ENCODE results near the gene ZNF362. TPM values are rescaled to one million over a fixed set of nuclear protein-coding genes. Genes with fewer than 3 reads are reported as not detected.

Gene ZNF362
- total RNA-seq, 1 donor from 2014 or later: 7.3 TPM

DNA sequence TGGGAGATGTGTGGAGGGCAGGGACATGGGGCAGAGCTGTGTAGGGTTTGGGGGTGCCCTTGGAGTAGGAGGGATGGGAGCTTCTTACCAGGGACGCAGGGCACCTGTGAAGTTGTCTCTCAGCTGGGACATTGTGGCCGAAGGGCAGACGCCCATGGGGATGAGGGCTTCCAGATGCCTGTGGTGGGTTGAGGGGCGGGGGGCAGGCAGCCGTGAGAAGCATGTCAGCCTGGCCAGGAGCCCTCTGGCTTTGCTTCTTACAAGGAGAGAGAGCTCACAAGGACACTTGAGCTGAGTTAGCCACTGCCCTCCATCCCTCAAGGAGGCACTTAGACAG is 56.1 kb downstream of the ZNF362 start:
- Histone ChIP-seq H3K36me3 (ENCODE audit: control insufficient read depth in 3 of 3, insufficient read depth in 3 of 3, low read length in 3 of 3) (no peaks in the 10 kb centered on the region), H3K27ac (ENCODE audit: low read depth, low read length) (no peak overlapping the region), H3K4me3 (ENCODE audit: low read length in 3 of 3) (no peak overlapping the region), H3K27me3 (ENCODE audit: control insufficient read depth in 3 of 3, insufficient read depth in 3 of 3, low read length in 3 of 3) (no peaks in the 10 kb centered on the region), H3K9ac (ENCODE audit: low read depth in 1 of 3, low read length in 3 of 3) (no peak overlapping the region), H3K9me3 (ENCODE audit: control insufficient read depth in 3 of 3, low read length in 3 of 3) (no peaks in the 10 kb centered on the region), H3K4me1 (ENCODE audit: control insufficient read depth in 3 of 3, insufficient read depth in 3 of 3, low read length in 3 of 3) (no peaks in the 10 kb centered on the region)

DNA sequence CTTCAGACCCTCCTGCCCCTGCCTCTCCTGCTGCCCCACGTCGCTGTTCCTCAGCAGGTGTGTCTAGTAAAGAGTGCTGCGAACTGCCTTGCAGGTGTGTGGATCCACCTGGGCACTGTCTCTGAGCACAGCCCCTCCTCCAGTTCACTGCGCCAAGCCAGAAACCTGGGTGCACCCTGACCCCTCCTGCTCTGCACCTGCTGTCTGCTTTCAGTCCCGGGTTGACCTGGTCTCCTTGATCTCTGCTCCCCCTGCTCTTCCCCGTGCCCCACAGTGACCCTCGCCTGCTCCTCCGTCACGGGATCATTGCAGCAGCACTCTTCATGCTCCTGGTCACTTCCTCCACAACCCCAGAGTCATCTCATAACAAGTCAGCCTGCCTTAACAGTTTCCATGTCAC is 58.1 kb downstream of the ZNF362 start:
- no peak overlapping the region for H3K9ac ChIP-seq (ENCODE audit: low read depth in 1 of 3, low read length in 3 of 3)
- H3K4me3 ChIP-seq (ENCODE audit: low read length in 3 of 3): no peak overlapping the region
- no peaks in the 10 kb centered on the region for H3K36me3 ChIP-seq (ENCODE audit: control insufficient read depth in 3 of 3, insufficient read depth in 3 of 3, low read length in 3 of 3)
- no peaks in the 10 kb centered on the region for H3K4me1 ChIP-seq (ENCODE audit: control insufficient read depth in 3 of 3, insufficient read depth in 3 of 3, low read length in 3 of 3)
- no peaks in the 10 kb centered on the region for H3K9me3 ChIP-seq (ENCODE audit: control insufficient read depth in 3 of 3, low read length in 3 of 3)
- no peaks in the 10 kb centered on the region for H3K27me3 ChIP-seq (ENCODE audit: control insufficient read depth in 3 of 3, insufficient read depth in 3 of 3, low read length in 3 of 3)
- no peak overlapping the region for H3K27ac ChIP-seq (ENCODE audit: low read depth, low read length)

DNA sequence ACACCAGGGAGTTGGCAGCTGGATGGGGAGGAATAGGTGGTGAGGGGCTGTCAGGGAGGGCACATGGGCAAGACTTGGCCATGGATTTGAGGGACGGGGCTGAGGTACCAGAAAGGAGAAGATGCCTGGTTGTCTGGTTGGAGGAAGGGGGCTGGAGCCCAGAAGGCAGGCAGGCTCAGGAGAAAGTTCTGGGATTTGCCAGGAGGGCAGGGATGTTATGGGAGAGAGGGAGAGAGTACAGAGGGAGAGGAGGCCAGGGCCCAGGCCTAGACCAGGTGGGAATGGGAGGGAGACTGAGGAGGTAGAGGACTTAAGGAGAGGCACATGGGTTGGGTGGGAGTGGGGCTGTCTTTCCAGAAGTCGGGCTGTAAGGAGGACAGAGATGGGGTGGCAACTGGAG is 60.3 kb downstream of the ZNF362 start:
- no peaks in the 10 kb centered on the region for H3K27me3 ChIP-seq (ENCODE audit: control insufficient read depth in 3 of 3, insufficient read depth in 3 of 3, low read length in 3 of 3)
- H3K27ac ChIP-seq (ENCODE audit: low read depth, low read length): no peak overlapping the region
- no peak overlapping the region for H3K4me3 ChIP-seq (ENCODE audit: low read length in 3 of 3)
- no peaks in the 10 kb centered on the region for H3K9me3 ChIP-seq (ENCODE audit: control insufficient read depth in 3 of 3, low read length in 3 of 3)
- H3K4me1 ChIP-seq (ENCODE audit: control insufficient read depth in 3 of 3, insufficient read depth in 3 of 3, low read length in 3 of 3): no peaks in the 10 kb centered on the region
- H3K36me3 ChIP-seq (ENCODE audit: control insufficient read depth in 3 of 3, insufficient read depth in 3 of 3, low read length in 3 of 3): peaks cover 0 to 3% (median 0%) of the 10 kb centered on the region in 3 donors
- no peak overlapping the region for H3K9ac ChIP-seq (ENCODE audit: low read depth in 1 of 3, low read length in 3 of 3)

DNA sequence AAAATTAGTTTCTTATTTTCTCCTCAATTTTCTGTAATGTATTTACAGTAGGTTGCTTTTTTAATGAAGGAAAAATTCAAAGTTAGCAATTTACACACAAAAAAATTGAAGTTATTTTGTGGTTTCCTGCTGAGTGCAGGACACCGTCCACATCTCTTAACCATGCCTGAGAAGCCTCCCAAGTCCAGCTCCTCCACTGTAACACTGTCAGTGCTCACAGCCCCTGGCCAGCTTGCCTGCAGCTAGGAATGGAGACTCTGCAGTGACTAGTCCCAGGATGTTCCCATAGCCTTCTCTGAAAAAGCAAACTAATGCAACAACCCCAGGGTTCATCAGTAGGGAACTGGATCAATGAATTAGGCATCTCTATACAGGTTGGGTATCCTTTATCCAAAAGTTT is 61.1 kb downstream of the ZNF362 start:
- H3K9ac ChIP-seq (ENCODE audit: low read depth in 1 of 3, low read length in 3 of 3): no peak overlapping the region
- no peaks in the 10 kb centered on the region for H3K4me1 ChIP-seq (ENCODE audit: control insufficient read depth in 3 of 3, insufficient read depth in 3 of 3, low read length in 3 of 3)
- H3K27me3 ChIP-seq (ENCODE audit: control insufficient read depth in 3 of 3, insufficient read depth in 3 of 3, low read length in 3 of 3): no peaks in the 10 kb centered on the region
- no peaks in the 10 kb centered on the region for H3K9me3 ChIP-seq (ENCODE audit: control insufficient read depth in 3 of 3, low read length in 3 of 3)
- peaks cover 0 to 3% (median 0%) of the 10 kb centered on the region in 3 donors for H3K36me3 ChIP-seq (ENCODE audit: control insufficient read depth in 3 of 3, insufficient read depth in 3 of 3, low read length in 3 of 3)
- no peak overlapping the region for H3K4me3 ChIP-seq (ENCODE audit: low read length in 3 of 3)
- H3K27ac ChIP-seq (ENCODE audit: low read depth, low read length): no peak overlapping the region

DNA sequence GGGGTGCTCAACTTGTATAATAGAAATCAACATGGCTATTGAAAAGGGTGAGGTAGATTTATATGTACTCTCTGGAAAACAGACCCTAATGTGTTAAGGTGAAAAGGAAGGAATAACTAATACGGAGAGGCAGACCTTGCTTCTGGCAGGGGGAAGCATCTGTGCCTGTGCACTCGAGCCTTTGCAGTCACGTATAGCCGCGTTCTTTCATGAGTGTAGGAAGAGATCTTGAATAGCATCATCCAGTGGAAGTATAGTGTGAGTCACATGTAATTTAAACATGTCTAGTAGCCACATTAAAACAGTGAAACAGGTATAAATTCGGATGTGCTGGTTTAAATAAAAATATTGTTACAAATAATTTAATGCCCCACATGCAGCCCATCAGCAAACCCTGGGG is 61.7 kb downstream of the ZNF362 start:
- H3K9ac ChIP-seq (ENCODE audit: low read depth in 1 of 3, low read length in 3 of 3): no peak overlapping the region
- no peak overlapping the region for H3K27ac ChIP-seq (ENCODE audit: low read depth, low read length)
- H3K4me1 ChIP-seq (ENCODE audit: control insufficient read depth in 3 of 3, insufficient read depth in 3 of 3, low read length in 3 of 3): peaks cover 0 to 1% (median 0%) of the 10 kb centered on the region in 3 donors
- no peaks in the 10 kb centered on the region for H3K27me3 ChIP-seq (ENCODE audit: control insufficient read depth in 3 of 3, insufficient read depth in 3 of 3, low read length in 3 of 3)
- H3K36me3 ChIP-seq (ENCODE audit: control insufficient read depth in 3 of 3, insufficient read depth in 3 of 3, low read length in 3 of 3): peaks cover 3 to 8% (median 4%) of the 10 kb centered on the region in 3 donors
- H3K4me3 ChIP-seq (ENCODE audit: low read length in 3 of 3): no peak overlapping the region
- no peaks in the 10 kb centered on the region for H3K9me3 ChIP-seq (ENCODE audit: control insufficient read depth in 3 of 3, low read length in 3 of 3)

GRCh38 chr1:33319186-33319948 is 63.1 kb downstream of the ZNF362 start:
- Histone ChIP-seq H3K4me1 (ENCODE audit: control insufficient read depth in 3 of 3, insufficient read depth in 3 of 3, low read length in 3 of 3) (peaks cover 0 to 4% (median 0%) of the 10 kb centered on the region in 3 donors), H3K4me3 (ENCODE audit: low read length in 3 of 3) (no peak overlapping the region), H3K9ac (ENCODE audit: low read depth in 1 of 3, low read length in 3 of 3) (no peak overlapping the region), H3K27me3 (ENCODE audit: control insufficient read depth in 3 of 3, insufficient read depth in 3 of 3, low read length in 3 of 3) (no peaks in the 10 kb centered on the region), H3K9me3 (ENCODE audit: control insufficient read depth in 3 of 3, low read length in 3 of 3) (no peaks in the 10 kb centered on the region), H3K36me3 (ENCODE audit: control insufficient read depth in 3 of 3, insufficient read depth in 3 of 3, low read length in 3 of 3) (peaks cover 17 to 22% (median 18%) of the 10 kb centered on the region in 3 donors), H3K27ac (ENCODE audit: low read depth, low read length) (no peak overlapping the region)

- H3K36me3 ChIP-seq (ENCODE audit: control insufficient read depth in 3 of 3, insufficient read depth in 3 of 3, low read length in 3 of 3): peaks cover 24 to 30% (median 25%) of the 10 kb centered on the region in 3 donors
- no peaks in the 10 kb centered on the region for H3K27me3 ChIP-seq (ENCODE audit: control insufficient read depth in 3 of 3, insufficient read depth in 3 of 3, low read length in 3 of 3)
- H3K9ac ChIP-seq (ENCODE audit: low read depth in 1 of 3, low read length in 3 of 3): peak overlapping the region in 1 of 3 donors; percentile 16
- no peak overlapping the region for H3K4me3 ChIP-seq (ENCODE audit: low read length in 3 of 3)
- H3K27ac ChIP-seq (ENCODE audit: low read depth, low read length): no peak overlapping the region
- peaks cover 0 to 4% (median 0%) of the 10 kb centered on the region in 3 donors for H3K4me1 ChIP-seq (ENCODE audit: control insufficient read depth in 3 of 3, insufficient read depth in 3 of 3, low read length in 3 of 3)
- H3K9me3 ChIP-seq (ENCODE audit: control insufficient read depth in 3 of 3, low read length in 3 of 3): no peaks in the 10 kb centered on the region
These were observed 63.8 kb downstream of the ZNF362 start for GRCh38 chr1:33319949-33320618.

DNA sequence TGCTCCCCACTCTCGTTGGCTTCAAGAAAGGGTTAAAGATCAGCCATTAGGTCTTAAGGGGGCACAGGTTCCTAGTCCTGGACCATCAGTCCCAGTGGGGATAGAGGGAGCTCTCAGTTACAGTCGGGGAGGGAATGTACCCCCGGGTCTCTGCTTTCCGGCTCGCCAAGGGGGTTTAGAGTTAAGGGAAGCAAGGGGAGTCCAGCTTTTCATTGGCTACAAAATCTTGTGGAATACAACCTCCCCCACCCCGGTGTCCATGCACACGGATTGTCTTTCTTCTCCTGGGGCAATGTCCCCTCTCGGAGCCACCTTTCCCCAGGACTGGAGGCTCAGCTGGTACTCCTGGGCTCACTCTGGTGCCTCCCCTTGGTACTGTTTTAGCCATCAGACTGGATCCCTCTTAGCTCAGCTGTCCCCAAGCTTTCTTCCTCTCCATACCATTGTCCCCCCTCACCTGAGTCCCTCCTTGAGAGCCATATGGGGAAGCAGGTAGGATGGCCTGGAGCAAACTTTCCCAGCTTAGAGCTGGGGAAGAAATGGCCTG is 64.4 kb downstream of the ZNF362 start, which contains the start of gene A3GALT2:
A3GALT2 (minus strand) TSS at position 480 of the 547 bp plus-strand sequence; CDS start at position 480, 0 bp downstream.
- Histone ChIP-seq H3K9ac (ENCODE audit: low read depth in 1 of 3, low read length in 3 of 3) (peak within 1 kb of the TSS in 1 of 3 donors; percentile 16), H3K27ac (ENCODE audit: low read depth, low read length) (no peak within 1 kb of the TSS), H3K4me1 (ENCODE audit: control insufficient read depth in 3 of 3, insufficient read depth in 3 of 3, low read length in 3 of 3) (peaks cover 0 to 5% (median 4%) of the 10 kb centered on the region in 3 donors), H3K9me3 (ENCODE audit: control insufficient read depth in 3 of 3, low read length in 3 of 3) (no peaks in the 10 kb centered on the region), H3K36me3 (ENCODE audit: control insufficient read depth in 3 of 3, insufficient read depth in 3 of 3, low read length in 3 of 3) (peaks cover 30 to 36% (median 31%) of the 10 kb centered on the region in 3 donors), H3K4me3 (ENCODE audit: low read length in 3 of 3) (no peak within 1 kb of the TSS), H3K27me3 (ENCODE audit: control insufficient read depth in 3 of 3, insufficient read depth in 3 of 3, low read length in 3 of 3) (no peaks in the 10 kb centered on the region)

DNA sequence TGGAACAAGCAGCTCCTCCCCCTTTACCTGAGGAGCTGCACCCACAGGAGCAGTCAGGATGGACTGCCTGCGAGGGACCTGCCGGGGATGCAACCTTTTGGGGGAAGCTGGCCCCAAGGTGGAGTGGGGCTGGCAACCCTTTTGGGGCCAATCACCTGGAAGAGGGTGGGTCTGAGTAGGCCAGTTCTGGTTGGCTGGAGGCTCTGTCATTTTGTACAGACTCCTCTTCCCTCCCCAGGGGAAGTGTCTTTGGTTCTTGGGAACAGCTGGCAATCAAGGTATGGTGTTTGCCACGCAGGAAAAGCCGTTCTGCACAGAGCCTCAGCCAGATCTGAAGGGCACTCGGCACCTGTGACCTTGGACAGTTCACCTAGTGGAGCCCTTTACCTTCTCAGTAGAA is 64.9 kb downstream of the ZNF362 start:
- H3K9ac ChIP-seq (ENCODE audit: low read depth in 1 of 3, low read length in 3 of 3): no peak overlapping the region
- peaks cover 0 to 5% (median 4%) of the 10 kb centered on the region in 3 donors for H3K4me1 ChIP-seq (ENCODE audit: control insufficient read depth in 3 of 3, insufficient read depth in 3 of 3, low read length in 3 of 3)
- peaks cover 35 to 41% (median 36%) of the 10 kb centered on the region in 3 donors for H3K36me3 ChIP-seq (ENCODE audit: control insufficient read depth in 3 of 3, insufficient read depth in 3 of 3, low read length in 3 of 3)
- no peaks in the 10 kb centered on the region for H3K9me3 ChIP-seq (ENCODE audit: control insufficient read depth in 3 of 3, low read length in 3 of 3)
- H3K27me3 ChIP-seq (ENCODE audit: control insufficient read depth in 3 of 3, insufficient read depth in 3 of 3, low read length in 3 of 3): no peaks in the 10 kb centered on the region
- no peak overlapping the region for H3K27ac ChIP-seq (ENCODE audit: low read depth, low read length)
- no peak overlapping the region for H3K4me3 ChIP-seq (ENCODE audit: low read length in 3 of 3)

GRCh38 chr1:33322109-33322508 is 65.8 kb downstream of the ZNF362 start:
- Histone ChIP-seq H3K4me1 (ENCODE audit: control insufficient read depth in 3 of 3, insufficient read depth in 3 of 3, low read length in 3 of 3) (peaks cover 0 to 7% (median 4%) of the 10 kb centered on the region in 3 donors), H3K27me3 (ENCODE audit: control insufficient read depth in 3 of 3, insufficient read depth in 3 of 3, low read length in 3 of 3) (no peaks in the 10 kb centered on the region), H3K4me3 (ENCODE audit: low read length in 3 of 3) (no peak overlapping the region), H3K9ac (ENCODE audit: low read depth in 1 of 3, low read length in 3 of 3) (peak overlapping the region in 1 of 3 donors; percentile 16), H3K27ac (ENCODE audit: low read depth, low read length) (no peak overlapping the region), H3K9me3 (ENCODE audit: control insufficient read depth in 3 of 3, low read length in 3 of 3) (no peaks in the 10 kb centered on the region), H3K36me3 (ENCODE audit: control insufficient read depth in 3 of 3, insufficient read depth in 3 of 3, low read length in 3 of 3) (peaks cover 44 to 47% (median 45%) of the 10 kb centered on the region in 3 donors)
